HG03520 (cell line): ENCODE data around the gene TEX101.
"Not testable (repeated sequence)": the region's sequence is repeated elsewhere in the genome, so short reads cannot be mapped to it uniquely, and the experiment has no call there.

ENCODE experiments used
- ATAC-seq: cut with Tn5 transposase; IDR thresholded peaks from one replicate; pipeline ENCODE4 v1.9.1; 2021; ENCODE audit warnings: mild to moderate bottlenecking, moderate library complexity; ENCODE audit not compliant: unreplicated experiment

Gene TEX101

GRCh38 chr19:43416951-43417623 is 2.4 kb downstream of the TEX101 start:
- no peak for ATAC-seq

GRCh38 chr19:43420954-43421353 is 6.3 kb downstream of the TEX101 start:
- ATAC-seq: no peak

- ATAC-seq: no peak
Measured at GRCh38 chr19:43422000-43422688, 7.5 kb downstream of the TEX101 start.

- no peak for ATAC-seq
Measured at GRCh38 chr19:43422689-43423066, 8.0 kb downstream of the TEX101 start.

- no peak for ATAC-seq
Measured at GRCh38 chr19:43423779-43424178, 9.1 kb downstream of the TEX101 start.

GRCh38 chr19:43425567-43426392 is 11.1 kb downstream of the TEX101 start:
- no peak for ATAC-seq

GRCh38 chr19:43429395-43429794 is 14.7 kb downstream of the TEX101 start:
- ATAC-seq: no peak

- ATAC-seq: no peak
Measured at GRCh38 chr19:43430142-43430710, 15.5 kb downstream of the TEX101 start.

GRCh38 chr19:43430976-43431375 is 16.3 kb downstream of the TEX101 start:
- ATAC-seq: no peak

GRCh38 chr19:43433358-43433673 is 18.6 kb downstream of the TEX101 start:
- ATAC-seq: no peak

GRCh38 chr19:43433689-43434088 is 19.0 kb downstream of the TEX101 start:
- ATAC-seq: no peak

GRCh38 chr19:43435775-43436174 is 21.1 kb downstream of the TEX101 start:
- no peak for ATAC-seq

GRCh38 chr19:43437284-43437683 is 22.6 kb downstream of the TEX101 start:
- not testable (repeated sequence) for ATAC-seq

- ATAC-seq: no peak
Measured at GRCh38 chr19:43437712-43438111, 23.0 kb downstream of the TEX101 start.

GRCh38 chr19:43438291-43439031 is 23.8 kb downstream of the TEX101 start:
- no peak for ATAC-seq

GRCh38 chr19:43439032-43439708 is 24.5 kb downstream of the TEX101 start:
- ATAC-seq: no peak

- no peak for ATAC-seq
Measured at GRCh38 chr19:43439709-43440063, 25.0 kb downstream of the TEX101 start.

- ATAC-seq: no peak
Measured at GRCh38 chr19:43441716-43442115, 27.0 kb downstream of the TEX101 start.

- not testable (repeated sequence) for ATAC-seq
Measured at GRCh38 chr19:43444091-43444490, 29.4 kb downstream of the TEX101 start.

- ATAC-seq: no peak
Measured at GRCh38 chr19:43444531-43445287, 30.0 kb downstream of the TEX101 start.
